ENCODE results near the gene CPM.

Gene CPM

DNA sequence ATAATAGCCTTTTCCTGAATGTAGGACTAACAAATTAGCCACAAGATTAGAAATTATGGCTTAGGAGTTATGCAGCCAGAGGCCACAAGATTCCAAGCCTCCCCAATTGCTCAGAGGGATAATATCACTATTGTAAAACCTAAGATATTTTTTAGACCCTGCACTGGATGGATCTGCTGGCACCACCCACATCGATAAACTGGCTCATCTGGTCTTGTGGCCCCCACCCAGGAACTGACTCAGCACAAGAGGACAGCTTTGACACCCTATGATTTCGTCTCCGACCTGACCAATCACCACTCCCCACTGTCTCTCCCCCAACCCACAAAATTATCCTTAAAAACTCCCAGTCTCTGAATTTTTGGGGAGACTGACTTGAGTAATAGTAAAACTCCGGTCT is 54.7 kb downstream of the CPM start:
- DNase-seq (ENCODE audit: low spot score) = no peak

DNA sequence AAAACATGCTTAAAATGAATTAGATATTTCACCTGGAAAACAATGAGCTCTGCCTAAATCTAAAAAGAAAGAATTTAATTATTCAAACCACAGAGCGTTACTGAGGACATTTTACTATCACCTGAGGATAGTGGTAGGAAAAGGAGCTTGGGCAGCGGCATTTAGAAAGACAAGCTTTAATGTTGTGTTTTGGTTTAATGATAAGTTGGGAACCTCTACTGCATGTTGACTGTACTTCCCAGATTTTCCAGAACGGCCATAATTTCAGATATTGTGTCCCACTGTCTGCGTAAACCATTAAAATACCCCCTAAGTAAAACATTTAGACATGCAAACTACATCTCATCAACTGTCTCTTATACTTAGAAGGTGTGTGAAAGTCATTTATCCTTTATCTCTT is 55.4 kb downstream of the CPM start:
- DNase-seq (ENCODE audit: low spot score) = no peak

DNA sequence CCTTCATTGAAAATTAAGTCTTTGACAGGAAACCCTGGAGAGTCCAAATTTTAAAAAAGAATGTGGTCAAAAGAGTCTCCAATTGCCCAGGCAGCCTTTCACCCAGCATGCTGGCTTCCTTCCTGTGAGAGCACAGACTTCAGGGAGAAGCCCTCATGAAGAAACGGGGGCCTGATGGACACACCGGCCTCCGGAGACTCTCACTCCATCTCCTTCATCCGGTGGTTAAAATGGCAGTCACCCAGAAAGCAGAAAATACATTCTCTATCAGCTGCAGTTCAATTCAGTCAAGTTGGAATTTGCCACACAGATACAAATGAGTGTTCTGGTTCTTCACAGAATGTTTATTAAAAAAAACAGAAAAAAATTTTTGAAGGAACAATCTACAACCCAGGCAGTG is 56.5 kb downstream of the CPM start:
- no peak for DNase-seq (ENCODE audit: low spot score)

DNA sequence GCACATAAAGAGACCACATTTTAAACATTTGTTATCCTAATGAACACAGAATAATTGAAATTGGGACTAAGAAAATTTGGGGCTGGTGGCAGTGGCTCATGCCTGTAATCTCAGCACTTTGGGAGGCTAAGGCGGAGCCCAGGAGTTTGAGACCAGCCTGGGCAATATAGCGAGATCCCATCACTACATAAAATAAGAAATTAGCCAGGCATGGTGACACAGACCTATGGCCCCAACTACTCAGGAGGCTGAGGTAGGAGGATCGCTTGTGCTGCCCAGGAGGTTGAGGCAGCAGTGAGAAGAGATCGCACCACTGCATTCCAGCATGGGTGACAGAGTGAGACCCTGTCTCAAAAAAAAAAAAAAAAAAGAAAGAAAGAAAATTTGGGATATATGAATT is 59.7 kb downstream of the CPM start:
- no peak for DNase-seq (ENCODE audit: low spot score)

DNA sequence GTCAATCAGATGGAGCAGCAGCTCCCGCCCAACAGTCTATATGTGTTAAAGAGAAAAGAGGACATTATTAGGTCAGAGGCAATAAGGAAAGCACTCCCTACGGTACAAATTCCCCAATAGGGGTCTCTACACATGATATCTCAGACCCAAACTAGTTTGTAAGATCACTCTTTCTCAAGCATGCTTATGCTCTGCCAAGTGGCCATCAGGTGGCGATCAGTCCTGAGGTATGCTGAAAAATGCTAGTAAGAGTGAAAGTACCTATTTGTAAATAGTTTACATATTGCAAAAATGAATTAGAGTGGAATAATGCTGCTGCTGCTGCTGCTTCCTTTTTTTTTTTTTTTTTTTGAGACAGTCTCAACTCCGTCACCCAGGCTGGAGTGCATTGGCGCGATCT is 61.0 kb downstream of the CPM start:
- DNase-seq (ENCODE audit: low spot score) = no peak

DNA sequence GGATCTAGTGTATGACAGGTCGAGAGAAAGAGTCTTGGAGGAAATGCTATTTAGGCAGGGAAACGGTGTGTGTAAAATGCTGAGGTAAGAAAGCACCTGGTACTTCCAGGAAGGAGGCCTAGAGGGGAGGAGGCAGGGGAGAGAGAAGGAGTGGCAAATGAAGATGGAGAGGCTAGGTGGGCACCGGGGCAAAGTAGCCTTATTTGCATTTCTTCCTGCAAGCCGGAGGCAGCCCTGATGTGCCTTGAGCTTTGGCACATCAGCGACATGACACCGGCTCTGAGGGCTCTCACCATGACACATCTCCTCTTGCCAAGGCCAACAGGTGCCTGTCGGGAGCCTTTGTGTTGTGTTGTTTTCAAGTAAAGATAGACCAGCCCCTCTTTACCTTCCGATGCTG is 61.6 kb downstream of the CPM start:
- DNase-seq (ENCODE audit: low spot score) = no peak

DNA sequence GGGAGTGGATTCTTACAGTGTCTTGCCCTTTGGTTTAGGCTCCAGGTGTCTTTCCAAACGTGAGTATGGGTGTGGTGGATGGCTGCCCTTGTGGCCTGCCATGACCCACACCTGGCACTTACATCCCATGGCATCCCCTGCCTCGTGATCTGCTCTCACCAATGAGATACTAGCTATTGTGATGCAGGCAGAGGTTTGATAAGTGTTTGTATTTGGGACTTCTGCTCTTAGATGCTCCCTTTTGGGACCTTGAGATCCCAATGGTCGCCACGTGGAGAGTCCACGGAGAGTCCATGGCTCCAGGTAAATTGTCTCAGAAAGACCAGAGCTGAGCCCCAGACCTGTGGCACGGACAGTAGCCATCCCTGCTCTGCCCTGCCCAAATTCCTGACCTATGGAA is 62.5 kb downstream of the CPM start:
- no peak for DNase-seq (ENCODE audit: low spot score)

DNA sequence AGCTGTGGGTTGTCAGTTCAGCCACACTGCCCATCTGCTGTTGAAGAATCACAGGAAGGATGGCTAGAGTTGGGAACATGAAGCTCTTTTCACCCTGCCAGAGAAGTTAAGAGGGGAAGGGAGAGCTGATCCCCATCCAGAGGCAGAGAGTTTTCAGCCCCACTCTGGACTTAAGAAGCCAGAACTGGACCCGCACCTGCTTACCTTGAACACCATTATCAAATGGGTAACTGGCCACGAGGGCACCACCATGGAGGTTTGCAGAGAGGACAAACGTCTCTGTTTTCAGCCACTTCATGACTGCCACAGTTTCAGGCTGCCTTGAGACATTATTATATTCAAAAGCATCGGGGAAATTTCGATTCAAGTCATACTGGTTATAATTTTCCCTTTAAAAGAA is 63.0 kb downstream of the CPM start:
- no peak for DNase-seq (ENCODE audit: low spot score)

DNA sequence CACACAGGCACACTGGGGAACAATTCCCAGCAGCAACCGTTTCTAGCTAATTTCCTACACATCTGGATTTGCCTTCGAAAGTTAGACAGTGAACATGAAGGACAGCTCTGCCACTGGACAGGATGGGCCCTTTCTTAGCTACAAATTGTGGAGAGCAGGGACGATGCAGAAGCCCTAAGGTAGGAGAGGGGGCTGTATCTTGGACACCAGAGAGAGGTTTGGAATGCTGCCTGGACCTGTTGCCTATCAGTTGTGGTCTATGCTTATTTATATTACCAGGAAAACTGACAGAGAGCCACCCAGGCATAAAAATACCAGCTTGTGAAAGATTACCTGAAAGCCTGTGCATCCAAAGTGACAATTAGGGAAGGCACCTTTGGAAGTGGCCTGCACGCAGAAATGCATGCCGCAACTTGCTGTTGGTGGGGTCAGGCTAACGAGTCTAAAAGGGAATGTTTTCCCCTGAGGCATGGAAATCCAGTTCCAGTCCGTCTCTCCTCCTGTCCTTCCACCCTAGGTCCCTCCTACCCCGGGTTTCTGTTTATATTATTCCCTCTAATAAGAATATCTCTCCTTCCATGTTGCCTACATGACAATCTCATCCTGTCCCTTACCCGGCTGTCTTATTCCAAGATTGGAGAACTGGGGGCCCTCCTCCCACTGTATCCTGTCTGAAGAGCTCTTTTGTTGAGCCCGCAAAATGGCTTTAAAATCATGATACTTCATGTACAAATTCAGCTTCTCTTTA is 64.8 kb downstream of the CPM start:
- DNase-seq (ENCODE audit: low spot score) = no peak

DNA sequence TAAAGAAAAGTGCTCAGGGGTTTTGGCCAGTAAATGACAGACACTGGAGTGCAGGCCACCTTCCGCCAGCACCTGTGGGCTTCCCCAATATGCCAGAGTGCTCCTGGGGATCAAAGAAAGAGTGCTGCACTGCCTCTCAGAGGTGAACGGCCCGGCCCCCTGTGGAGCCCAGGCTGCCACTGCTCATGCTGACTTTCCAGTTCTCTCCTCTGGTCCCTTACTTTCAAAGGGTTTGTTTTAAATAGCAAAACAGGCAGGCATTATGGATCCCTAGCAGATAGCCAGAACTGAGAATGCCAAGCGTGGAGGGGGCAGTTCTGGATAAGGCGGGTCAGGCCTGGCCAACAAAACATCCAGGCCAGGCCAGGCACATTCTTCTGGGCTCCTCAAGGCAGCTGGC is 65.4 kb downstream of the CPM start:
- DNase-seq (ENCODE audit: low spot score) = no peak

DNA sequence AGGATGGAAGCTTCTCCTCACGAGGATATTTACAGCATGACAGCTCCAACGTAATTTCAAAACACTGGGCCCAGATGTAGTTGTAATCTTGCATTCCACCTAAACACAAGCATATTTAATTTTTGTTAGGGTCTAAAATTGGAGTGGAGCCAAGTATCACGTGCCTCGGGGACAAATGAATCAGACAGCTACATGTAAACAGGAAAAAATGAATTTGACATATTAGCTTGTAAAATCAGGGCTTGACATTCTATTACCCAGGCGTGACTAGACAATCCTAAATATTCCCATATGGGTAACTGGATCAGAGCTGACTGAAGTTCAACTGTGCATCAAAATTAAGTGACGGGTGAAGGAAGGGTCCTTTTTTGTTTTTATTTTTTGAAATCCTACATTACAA is 66.0 kb downstream of the CPM start:
- no peak for DNase-seq (ENCODE audit: low spot score)

DNA sequence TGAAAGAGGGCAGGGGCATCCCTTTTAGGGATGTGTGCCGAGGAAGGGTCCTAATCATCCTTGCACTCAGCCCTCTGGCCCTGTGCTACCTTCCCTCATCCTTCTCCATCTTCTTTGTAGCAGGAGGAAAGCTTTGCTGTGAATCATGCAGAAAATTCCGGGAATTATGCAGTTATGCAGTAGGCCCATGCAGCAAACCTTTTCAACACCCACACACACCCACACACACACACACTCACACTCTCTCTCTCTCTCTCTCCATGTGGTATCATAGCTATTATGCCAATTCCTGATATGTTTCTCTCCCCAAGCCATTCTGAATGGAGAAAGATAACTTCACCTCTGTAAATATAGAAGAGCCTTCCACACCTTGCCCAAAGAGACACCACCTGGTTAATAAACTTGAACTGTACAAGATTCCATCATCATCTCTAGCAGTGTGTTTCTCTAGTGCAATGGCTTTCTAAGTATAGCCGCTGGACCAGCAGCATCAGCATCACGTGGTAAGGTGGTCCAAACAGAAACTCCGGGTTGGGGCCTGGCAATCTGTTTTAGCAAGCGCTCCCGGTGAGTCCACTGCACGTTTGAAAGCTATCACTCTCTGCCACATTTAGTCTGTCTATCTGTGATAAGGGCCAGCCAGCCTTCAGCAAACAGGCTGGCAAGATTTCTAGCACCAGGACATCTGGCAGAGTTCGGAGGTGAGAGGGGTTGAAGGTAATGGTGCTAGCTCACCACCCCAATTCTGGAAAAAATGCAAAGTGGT is 67.4 kb downstream of the CPM start:
- DNase-seq (ENCODE audit: low spot score) = no peak

DNA sequence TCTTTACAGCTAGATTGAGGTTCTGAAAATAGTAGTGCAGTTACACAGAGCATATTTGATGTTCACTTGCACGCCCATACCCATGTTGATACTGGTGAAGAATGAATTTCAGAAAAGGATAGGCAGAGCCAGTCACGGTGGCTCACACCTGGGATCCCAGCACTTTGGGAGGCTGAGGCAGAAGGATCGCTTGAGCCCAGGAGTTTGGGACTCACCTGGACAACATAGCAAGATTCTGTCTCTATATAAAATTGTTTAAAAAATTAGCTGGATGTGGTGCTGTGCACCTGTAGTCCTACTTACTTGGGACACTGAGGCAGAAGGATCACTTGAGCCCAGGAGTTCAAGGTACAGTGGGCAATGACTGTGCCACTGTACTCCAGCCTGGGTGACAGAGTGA is 68.4 kb downstream of the CPM start:
- no peak for DNase-seq (ENCODE audit: low spot score)

DNA sequence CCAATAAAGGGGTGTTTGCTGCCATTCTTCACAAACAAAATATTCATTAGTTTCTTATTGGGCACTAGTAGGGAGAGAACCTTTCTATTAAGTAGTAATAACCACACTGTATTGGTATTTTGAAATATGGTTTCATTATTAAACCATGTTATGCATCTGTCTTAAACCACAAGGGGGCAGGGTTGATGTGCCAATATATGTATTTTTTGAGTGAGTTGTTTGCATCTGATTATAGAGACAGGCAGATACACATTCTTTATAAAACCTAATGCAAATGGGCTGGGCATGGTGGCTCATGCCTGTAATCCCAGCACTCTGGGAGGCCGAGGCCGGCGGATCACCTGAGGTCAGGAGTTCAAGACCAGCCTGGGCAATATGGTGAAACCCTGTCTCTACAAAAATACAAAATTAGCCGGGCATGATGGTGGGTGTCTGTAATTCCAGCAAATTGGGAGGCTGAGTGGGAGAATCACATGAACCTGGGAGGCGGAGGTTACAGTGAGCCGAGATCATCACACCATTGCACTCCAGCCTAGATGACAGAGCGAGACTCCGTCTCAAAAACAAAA is 69.0 kb downstream of the CPM start:
- DNase-seq (ENCODE audit: low spot score) = peak; percentile 51

DNA sequence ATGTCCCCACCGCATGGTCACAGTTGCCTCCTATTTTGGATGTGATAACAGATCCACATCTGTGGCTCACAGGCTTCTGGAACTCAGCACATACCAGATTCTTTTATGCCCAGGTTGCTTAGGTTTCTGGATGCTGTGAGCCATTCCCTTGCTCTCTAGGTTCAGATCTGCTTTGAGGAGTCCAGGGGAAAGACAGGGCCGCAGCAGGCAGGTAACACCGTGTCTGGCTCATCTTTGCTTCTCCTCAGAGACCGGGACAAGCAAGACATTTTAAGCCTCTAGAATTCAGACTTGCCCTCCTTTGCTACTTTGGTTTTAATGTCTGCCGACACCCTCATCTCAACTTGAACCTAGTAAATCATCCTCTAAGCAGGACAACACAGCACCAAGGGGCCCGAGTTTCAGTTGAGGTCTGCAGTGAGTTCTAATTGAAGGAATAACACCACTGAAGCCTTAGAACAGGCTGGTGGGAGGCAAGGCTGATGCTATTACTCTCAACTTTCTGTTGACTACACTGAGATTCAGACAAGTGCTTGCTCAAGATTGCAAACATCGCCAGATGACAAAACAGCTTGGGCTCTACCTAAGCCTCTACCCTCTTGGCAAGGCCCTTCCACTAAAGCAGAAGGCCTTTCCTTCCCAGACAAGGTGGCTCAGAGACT is 69.7 kb downstream of the CPM start:
- no peak for DNase-seq (ENCODE audit: low spot score)

DNA sequence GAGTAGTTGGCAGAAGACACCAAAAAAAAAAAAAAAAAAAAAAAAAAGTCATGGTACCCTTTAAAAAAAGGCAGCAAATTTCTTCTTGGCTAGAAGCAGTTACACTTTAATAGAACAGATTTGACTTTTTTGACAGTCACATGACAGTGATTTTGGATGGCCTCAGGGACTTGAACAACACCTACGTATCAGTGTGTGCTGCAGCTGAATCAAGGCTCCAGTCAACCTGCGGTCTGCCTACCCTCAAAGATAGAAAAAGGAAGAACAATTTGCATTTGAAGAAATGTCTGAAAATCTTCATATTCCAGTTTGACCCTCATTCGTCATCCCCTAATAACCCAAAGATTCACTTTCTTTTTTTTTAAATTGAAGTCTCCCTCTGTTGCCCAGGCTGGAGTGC is 71.1 kb downstream of the CPM start:
- no peak for DNase-seq (ENCODE audit: low spot score)

DNA sequence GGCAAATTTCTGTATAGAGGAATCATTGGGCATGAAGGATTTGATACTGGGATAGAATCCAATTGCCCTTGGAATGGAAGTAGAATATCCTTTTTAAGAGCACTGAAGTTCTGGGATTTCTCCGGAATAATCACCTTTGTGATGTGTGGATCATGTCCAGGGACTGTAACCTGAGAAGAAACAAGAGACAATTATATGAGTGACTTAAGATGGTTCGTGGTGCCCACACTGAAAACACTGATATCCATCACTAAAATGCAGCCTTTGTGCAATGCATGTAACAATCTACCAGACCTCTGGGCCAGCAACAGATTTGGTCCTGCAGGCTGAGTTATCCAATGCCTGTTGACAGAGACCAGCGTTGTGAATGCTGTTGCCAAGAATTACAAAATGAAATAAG is 76.5 kb downstream of the CPM start:
- no peak for DNase-seq (ENCODE audit: low spot score)

DNA sequence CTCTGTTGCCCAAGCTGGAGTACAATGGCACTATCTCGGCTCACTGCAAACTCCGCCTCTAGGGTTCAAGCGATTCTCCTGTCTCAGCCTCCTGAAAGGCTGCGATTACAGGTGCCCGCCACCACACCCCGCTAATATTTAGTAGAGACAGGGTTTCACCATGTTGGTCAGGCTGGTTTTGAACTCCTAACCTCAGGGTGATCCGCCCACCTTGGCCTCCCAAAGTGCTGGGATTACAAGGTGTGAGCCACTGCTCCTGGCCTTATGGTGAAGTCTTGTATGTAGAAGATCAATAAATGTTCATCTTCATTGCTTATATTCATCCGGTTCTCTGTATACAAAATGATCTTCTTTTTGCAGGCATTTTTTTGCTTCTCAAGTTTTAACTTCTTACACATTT is 77.2 kb downstream of the CPM start:
- DNase-seq (ENCODE audit: low spot score) = no peak

DNA sequence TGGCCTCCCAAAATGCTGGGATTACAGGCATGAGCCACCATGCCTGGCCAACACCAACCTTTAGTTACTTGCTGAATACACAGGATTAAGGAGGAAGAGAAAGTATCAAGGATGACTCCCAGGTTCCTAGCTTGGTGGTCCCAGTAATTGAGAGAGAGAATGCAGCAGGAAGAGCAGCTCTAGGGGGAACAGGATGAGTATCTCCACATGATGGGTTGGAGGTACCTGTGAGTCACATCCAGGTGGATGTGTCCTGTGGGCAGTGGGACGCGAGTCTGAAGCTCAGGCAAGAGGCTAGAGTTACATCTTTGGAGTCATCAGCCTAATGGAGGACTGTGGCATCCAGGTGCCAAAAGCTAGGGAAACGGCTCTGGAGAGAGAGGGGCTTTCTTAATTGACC is 77.9 kb downstream of the CPM start:
- DNase-seq (ENCODE audit: low spot score) = no peak

DNA sequence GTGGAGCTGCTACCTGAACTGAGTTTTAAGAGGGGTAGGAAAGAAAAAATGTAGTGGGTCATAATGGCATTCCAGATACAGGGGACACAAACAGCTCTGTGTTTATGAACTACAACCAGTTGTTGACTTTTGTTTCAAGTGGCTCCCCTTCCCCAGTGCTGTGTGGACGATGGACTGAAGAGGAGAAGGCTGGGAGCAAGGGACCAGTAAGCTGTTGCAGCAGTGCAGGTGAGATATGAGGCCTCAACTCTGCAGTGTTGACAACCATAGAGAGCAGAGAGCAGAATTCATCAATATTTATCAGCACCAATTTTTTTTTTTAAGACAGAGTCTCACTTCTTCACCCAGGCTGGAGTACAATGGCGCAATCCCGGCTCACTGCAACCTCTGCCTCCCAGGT is 78.4 kb downstream of the CPM start:
- no peak for DNase-seq (ENCODE audit: low spot score)

DNA sequence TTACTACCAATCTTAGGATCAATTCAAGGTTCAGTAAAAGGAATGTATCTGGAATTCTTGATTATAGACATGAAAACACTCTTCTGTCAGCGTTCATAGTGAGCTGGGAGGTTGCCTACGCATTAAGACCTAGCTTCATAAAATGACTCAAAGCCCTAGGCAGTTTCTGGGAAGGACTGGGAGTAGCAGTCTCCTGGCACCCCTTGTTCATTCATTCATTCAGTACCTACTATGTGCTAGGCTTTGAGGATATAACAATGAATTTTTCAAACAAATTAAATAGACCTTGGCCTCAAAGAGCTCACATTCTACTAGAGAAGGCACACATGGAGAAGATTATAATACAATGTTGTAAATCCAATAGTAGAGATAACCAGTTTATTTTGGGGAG is 78.9 kb downstream of the CPM start:
- DNase-seq (ENCODE audit: low spot score) = no peak

DNA sequence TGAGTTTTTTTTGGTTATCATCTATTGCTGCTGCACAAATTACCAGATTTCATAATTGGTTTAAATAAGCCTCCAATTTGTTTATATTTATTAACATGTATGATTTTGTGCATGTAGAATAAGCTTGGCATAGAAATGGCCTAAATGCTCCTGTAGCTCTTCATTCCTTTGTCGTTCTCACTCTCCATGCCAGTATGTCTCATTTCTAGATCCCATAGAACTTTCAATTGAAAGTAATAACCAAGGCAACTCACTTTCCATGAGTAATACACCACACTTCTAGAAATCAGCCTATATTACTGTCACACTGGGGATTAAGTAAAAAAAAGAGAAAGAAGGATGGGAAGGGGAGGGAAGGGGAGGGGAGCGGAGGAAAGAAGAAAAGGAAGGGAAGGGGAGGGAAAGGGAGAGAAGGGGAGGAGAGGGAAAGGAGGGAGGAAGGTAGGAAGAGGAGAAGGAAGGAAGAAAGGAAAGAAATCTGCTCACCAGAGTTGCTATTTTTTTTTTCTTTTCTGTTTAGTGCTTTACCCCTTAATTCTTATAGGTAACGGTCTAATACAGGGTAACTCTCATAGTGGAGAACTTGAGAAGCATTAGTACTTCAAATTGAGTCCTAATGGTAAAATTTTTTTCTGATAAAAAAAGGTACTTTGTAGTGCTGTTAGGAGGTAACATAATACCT is 79.4 kb downstream of the CPM start:
- DNase-seq (ENCODE audit: low spot score) = no peak
